ENCODE measurements around the gene TRAP1. TPM values are rescaled to one million over a fixed set of nuclear protein-coding genes. Genes with fewer than 3 reads are reported as not detected.

The TRAP1 gene
- total RNA-seq, 4 donors from 2014 or later = 40.1 to 89.7 (median 47.7) TPM

GRCh38 chr16:3745751-3746355 lies 28.5 kb upstream of the TRAP1 start:
- no peak for TF ChIP-seq CTCF (IDR thresholded peaks at IDR 0.05; ENCODE audit: low read depth)

- no peak for TF ChIP-seq CTCF (IDR thresholded peaks at IDR 0.05; ENCODE audit: low read depth)
Observed at GRCh38 chr16:3744018-3744417, 26.7 kb upstream of the TRAP1 start.

- no peak for TF ChIP-seq CTCF (IDR thresholded peaks at IDR 0.05; ENCODE audit: low read depth)
Observed at GRCh38 chr16:3740934-3741333, 23.6 kb upstream of the TRAP1 start.

GRCh38 chr16:3740186-3740585 lies 22.9 kb upstream of the TRAP1 start:
- TF ChIP-seq CTCF (IDR thresholded peaks at IDR 0.05; ENCODE audit: low read depth) = no peak

- no peak for TF ChIP-seq CTCF (IDR thresholded peaks at IDR 0.05; ENCODE audit: low read depth)
Observed at GRCh38 chr16:3739636-3740035, 22.3 kb upstream of the TRAP1 start.

GRCh38 chr16:3738541-3738940 lies 21.2 kb upstream of the TRAP1 start:
- TF ChIP-seq CTCF (IDR thresholded peaks at IDR 0.05; ENCODE audit: low read depth) = no peak

- no peak for TF ChIP-seq CTCF (IDR thresholded peaks at IDR 0.05; ENCODE audit: low read depth)
Observed at GRCh38 chr16:3738128-3738527, 20.8 kb upstream of the TRAP1 start.
